Body of pancreas (tissue), 4 donors: ENCODE measurements around the gene ZNF586.

Experiments
- CTCF ChIP-seq, 7 experiments: fragments of 450-650 bp in 4 of 7; fragments of 200-600 bp in 3 of 7; sonication (generic) in 3 of 7; IDR thresholded peaks; one replicate each; pipeline ENCODE4 v1.5.1; 2016 to 2019; ENCODE audit warnings: antibody characterized with exemption in 7 of 7
- POLR2A ChIP-seq, 3 donors: fragments of 450-650 bp; IDR thresholded peaks; one replicate each; pipeline ENCODE4 v1.6.1; 2016; ENCODE audit warnings: antibody characterized with exemption in 3 of 3, mild to moderate bottlenecking in 2 of 3

- TF ChIP-seq CTCF (IDR thresholded peaks at IDR 0.05) = no peak
- no peak for TF ChIP-seq POLR2A (IDR thresholded peaks at IDR 0.05)
Observed at GRCh38 chr19:57719901-57720519, 49.5 kb upstream of the ZNF586 start.
